NCI-H2029 treated with DMSO at 0.1 percent for 48 hours (cell line): ENCODE measurements around the gene TARS3.

Experiments
- DNase-seq: peaks from one replicate; lab custom pipeline; 2025; lab: John Stamatoyannopoulos, UW

The TARS3 gene

DNA sequence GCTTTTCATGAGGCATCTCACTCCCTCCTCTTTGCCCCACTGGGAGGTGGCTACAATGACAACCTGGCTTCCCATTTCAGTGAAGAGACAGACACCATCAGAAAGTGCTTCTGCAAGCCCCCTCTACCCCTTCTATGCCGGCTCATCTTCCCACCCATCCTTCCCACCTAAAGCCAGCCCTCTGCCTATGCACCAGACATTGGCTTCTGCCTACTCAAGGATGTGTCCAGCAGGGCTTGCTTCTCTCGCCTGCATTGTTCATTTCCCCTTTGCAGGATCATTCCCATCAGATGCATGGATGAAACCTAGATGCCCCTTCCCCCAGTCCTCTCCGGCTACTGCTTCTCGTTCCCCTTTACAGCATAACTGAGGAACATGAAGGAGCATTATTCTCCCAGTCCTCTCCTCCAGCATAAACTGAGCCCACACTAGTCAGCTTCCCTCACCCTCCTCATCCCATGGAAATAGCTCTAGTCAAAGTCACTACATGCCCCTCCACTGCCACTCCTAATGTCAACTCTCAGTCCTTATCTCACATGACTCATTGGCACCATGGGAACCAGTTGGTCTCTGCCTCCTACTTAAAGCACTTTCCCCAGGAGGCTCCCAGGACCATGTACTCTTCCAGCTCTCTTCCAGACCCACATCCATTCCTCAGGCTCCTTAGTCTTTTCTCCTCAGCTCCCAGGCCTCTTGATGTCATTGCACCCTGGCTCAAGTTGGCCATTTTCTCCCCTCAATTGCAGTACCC is 120.0 kb downstream of the TARS3 start:
- no peak for DNase-seq
